SK-N-MC (cell line): ENCODE measurements around the gene MED13L.
A peak's percentile ranks its signal among the peaks of the same experiment; 100 is the strongest.
"Not testable (repeated sequence)": the region's sequence is repeated elsewhere in the genome, so short reads cannot be mapped to it uniquely, and the experiment has no call there.

Source experiments
- DNase-seq: peaks from one replicate; pipeline ENCODE4 v3.0.0-alpha.2; 2011; ENCODE audit warnings: low read depth, low spot score
- H3K27ac ChIP-seq: fragments of 200-600 bp; sonication (generic); 2 replicates; pipeline ENCODE4 v1.5.1; 2016; ENCODE audit warnings: mixed run types
- H3K36me3 ChIP-seq: fragments of 200-600 bp; sonication (generic); 2 replicates; pipeline ENCODE4 v1.6.1; 2017; ENCODE audit warnings: antibody characterized with exemption, low read length, mixed read lengths; ENCODE audit not compliant: insufficient read depth
- H3K4me3 ChIP-seq: fragments of 200-600 bp; sonication (generic); 2 replicates; pipeline ENCODE4 v1.5.1; 2016
- H3K9ac ChIP-seq: fragments of 200-600 bp; sonication (generic); 2 replicates; pipeline ENCODE4 v1.8.0; 2017; ENCODE audit warnings: mixed run types, mixed read lengths; ENCODE audit not compliant: insufficient read length
- H3K9me3 ChIP-seq: fragments of 200-600 bp; sonication (generic); 2 replicates; pipeline ENCODE4 v1.6.1; 2017; ENCODE audit warnings: low read depth, mild to moderate bottlenecking, antibody characterized with exemption, low read length, moderate library complexity, mixed read lengths
- EZH2 ChIP-seq: fragments of 200-600 bp; sonication (generic); IDR thresholded peaks from one replicate; pipeline ENCODE4 v1.6.1; 2017; ENCODE audit warnings: antibody characterized with exemption
- FOXP2 ChIP-seq: optimal IDR thresholded peaks from 2 replicates; pipeline ENCODE3; 2011; ENCODE audit warnings: mild to moderate bottlenecking, moderate library complexity; ENCODE audit not compliant: insufficient read depth; ENCODE audit errors: extremely low read length, control extremely low read depth
- POLR2AphosphoS5 ChIP-seq: IDR thresholded peaks from 2 replicates; pipeline ENCODE4 v1.6.1; 2012; ENCODE audit warnings: mild to moderate bottlenecking, low read depth, low read length, borderline replicate concordance

MED13L gene

DNA sequence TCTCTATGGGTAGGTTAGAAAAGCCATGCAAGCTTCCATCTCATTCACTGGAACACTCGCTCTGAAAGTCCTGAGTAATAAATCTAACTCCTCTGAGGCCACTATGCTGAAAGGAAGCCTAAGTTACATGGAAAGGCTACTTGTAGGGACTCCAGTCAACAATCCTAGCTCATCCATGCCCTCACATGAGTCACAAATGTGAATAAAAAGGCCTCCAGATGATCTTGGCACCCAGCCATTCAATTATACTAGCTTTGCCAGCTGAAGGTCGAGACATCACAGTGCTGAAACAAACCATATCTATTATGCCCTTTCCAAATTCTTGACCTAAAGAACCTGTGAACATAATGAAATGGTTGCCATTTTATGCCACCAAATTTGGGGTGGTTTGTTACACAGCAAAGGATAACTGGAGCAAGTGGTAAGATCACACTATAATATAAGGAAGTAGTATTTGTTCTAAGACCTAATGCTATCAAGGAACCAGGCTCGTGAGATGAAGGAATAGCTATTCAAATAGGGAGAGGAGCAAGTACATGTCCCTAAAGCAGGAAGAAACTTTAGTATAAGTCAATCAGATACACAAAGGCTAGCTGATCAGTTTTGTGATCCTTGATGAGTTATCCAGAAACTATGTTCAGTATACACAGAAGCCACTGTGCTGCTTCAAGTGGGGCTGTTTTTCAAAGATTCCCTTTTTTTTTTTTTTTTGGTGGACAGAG lies 142.1 kb downstream of the MED13L start:
- no peak overlapping the region for H3K9ac ChIP-seq
- H3K4me3 ChIP-seq = no peak overlapping the region
- no peak for DNase-seq
- TF ChIP-seq POLR2AphosphoS5 = no peak
- TF ChIP-seq FOXP2 = no peak
- no peak for TF ChIP-seq EZH2
- no peaks in the 10 kb centered on the region for H3K36me3 ChIP-seq
- no peak overlapping the region for H3K27ac ChIP-seq
- H3K9me3 ChIP-seq = no peaks in the 10 kb centered on the region

GRCh38 chr12:116133636-116134214 lies 143.8 kb downstream of the MED13L start:
- Histone ChIP-seq H3K36me3 (no peaks in the 10 kb centered on the region), H3K4me3 (no peak overlapping the region), H3K9ac (peak overlapping the region; percentile 22), H3K9me3 (no peaks in the 10 kb centered on the region), H3K27ac (no peak overlapping the region)
- no peak for TF ChIP-seq EZH2
- no peak for TF ChIP-seq FOXP2
- TF ChIP-seq POLR2AphosphoS5 = no peak
- DNase-seq = no peak

DNA sequence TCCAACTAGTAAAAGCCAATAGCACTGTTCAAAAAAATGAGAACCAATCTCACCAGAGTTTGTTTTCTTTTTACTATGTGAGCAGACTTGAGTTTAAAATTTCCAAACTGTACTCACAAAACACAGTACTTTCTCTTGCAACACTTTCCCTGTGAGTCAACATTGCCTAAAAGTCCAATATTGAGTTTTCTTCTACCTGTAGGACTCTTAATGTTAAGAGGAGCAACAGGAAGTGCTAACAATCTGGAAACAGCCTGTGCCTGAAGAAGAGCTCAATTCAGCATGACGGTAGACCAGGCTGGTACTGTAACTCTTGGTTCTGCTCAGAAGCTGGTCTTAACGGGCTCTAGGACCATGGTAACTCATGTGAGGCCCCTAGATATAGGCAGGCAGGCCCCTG lies 144.3 kb downstream of the MED13L start:
- Histone ChIP-seq H3K27ac (no peak overlapping the region; the same call in 1 of the 2 replicates), H3K36me3 (no peaks in the 10 kb centered on the region), H3K4me3 (no peak overlapping the region), H3K9ac (no peak overlapping the region), H3K9me3 (no peaks in the 10 kb centered on the region)
- no peak for DNase-seq
- TF ChIP-seq POLR2AphosphoS5 (no peak), FOXP2 (no peak), EZH2 (no peak)

DNA sequence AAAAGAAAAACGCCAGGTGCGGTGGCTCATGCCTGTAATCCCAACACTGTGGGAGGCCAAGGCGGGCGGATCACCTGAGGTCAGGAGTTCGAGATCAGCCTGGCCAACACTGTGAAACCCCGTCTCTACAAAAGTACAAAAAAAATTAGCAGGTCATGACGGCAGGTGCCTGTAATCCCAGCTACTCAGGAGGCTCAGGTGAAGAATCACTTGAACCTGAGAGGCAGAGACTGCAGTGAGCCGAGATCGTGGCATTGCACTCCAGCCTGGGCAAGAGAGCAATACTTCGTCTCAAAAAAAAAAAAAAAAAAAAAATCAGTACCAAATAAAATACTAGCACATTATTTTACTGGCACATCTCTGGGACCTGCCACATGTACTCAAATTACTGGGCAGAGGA lies 145.5 kb downstream of the MED13L start:
- not testable (repeated sequence) for H3K36me3 ChIP-seq, DNase-seq, H3K27ac ChIP-seq, H3K4me3 ChIP-seq, H3K9me3 ChIP-seq, H3K9ac ChIP-seq

- Histone ChIP-seq H3K9ac (peak overlapping the region; percentile 21), H3K4me3 (no peak overlapping the region), H3K9me3 (no peaks in the 10 kb centered on the region), H3K36me3 (no peaks in the 10 kb centered on the region), H3K27ac (no peak overlapping the region)
- TF ChIP-seq EZH2 = no peak
- no peak for TF ChIP-seq POLR2AphosphoS5
- no peak for TF ChIP-seq FOXP2
- no peak for DNase-seq
Measured at GRCh38 chr12:116131176-116131575, 146.3 kb downstream of the MED13L start.

DNA sequence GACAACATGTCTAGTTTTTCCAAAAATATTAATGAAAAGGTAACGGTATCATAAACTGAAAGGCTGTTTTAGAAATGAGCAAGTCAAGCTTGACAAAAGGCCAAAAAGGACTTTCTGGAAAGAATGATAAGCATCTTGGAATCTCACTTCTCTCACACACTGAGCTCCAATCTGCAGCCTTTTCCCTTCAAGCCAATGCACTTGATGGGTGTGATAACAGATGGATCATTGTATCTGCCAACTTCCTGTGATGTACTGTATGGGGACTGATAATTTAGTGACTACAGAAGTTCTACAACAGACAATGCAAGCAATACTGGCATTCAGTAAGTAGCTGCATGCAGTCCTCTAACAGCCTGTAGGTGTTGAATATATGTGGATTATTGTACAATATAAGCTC lies 147.1 kb downstream of the MED13L start:
- Histone ChIP-seq H3K4me3 (no peak overlapping the region), H3K9me3 (no peaks in the 10 kb centered on the region), H3K36me3 (no peaks in the 10 kb centered on the region), H3K9ac (peak overlapping the region; percentile 21), H3K27ac (0 out of 2 replicates have a peak overlapping the region, but pooled peaks have one; percentile 6)
- no peak for DNase-seq
- TF ChIP-seq FOXP2 (no peak), EZH2 (no peak), POLR2AphosphoS5 (no peak)

- no peak for DNase-seq
- Histone ChIP-seq H3K27ac (no peak overlapping the region), H3K4me3 (no peak overlapping the region), H3K9me3 (no peaks in the 10 kb centered on the region), H3K9ac (no peak overlapping the region), H3K36me3 (no peaks in the 10 kb centered on the region)
- no peak for TF ChIP-seq POLR2AphosphoS5
- no peak for TF ChIP-seq FOXP2
- TF ChIP-seq EZH2 = no peak
Measured at GRCh38 chr12:116128779-116129178, 148.7 kb downstream of the MED13L start.

GRCh38 chr12:116127859-116128258 lies 149.6 kb downstream of the MED13L start:
- DNase-seq = no peak
- TF ChIP-seq POLR2AphosphoS5 (no peak), EZH2 (no peak), FOXP2 (no peak)
- Histone ChIP-seq H3K9me3 (no peaks in the 10 kb centered on the region), H3K4me3 (no peak overlapping the region), H3K27ac (no peak overlapping the region), H3K9ac (no peak overlapping the region), H3K36me3 (no peaks in the 10 kb centered on the region)

DNA sequence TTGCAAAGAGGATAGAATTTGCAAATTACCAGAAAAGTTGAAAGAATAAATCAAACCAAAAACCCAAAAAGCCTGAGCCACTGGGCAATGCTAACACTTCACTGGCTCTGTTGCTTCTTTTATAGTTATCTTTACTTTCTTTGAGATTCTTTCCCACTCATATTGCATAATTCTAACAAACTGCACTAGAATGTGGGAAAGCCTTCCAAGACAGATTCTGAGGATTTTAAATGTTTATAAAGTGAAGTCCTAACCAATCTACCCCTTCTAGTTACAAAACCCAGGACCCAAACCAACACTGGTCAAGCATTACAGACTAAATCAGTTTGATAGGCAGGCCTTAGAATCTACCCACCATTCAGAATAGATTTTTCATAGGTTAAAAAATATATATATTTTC lies 150.9 kb downstream of the MED13L start:
- TF ChIP-seq EZH2 (no peak), FOXP2 (no peak), POLR2AphosphoS5 (no peak)
- no peak for DNase-seq
- Histone ChIP-seq H3K36me3 (no peaks in the 10 kb centered on the region), H3K9ac (no peak overlapping the region), H3K27ac (no peak overlapping the region), H3K9me3 (no peaks in the 10 kb centered on the region), H3K4me3 (no peak overlapping the region)
